Testis (tissue), 3 donors: Measurements from ENCODE around the gene IKZF5. TPM values are rescaled to one million over a fixed set of nuclear protein-coding genes. Genes with fewer than 3 reads are reported as not detected.

Source experiments
- DNase-seq: peaks from one replicate; pipeline ENCODE4 v3.0.0-alpha.2; 2019
- H3K27ac ChIP-seq, 2 donors: fragments of 200-600 bp; sonication (generic); one replicate each; pipeline ENCODE4 v1.5.1; 2019
- H3K27me3 ChIP-seq: fragments of 200-600 bp; sonication (generic); one replicate; pipeline ENCODE4 v1.5.1; 2019
- H3K36me3 ChIP-seq: fragments of 200-600 bp; sonication (generic); one replicate; pipeline ENCODE4 v1.5.1; 2017; ENCODE audit warnings: low read depth; ENCODE audit errors: missing control alignments
- H3K4me1 ChIP-seq: fragments of 200-600 bp; sonication (generic); one replicate; pipeline ENCODE4 v1.5.1; 2019
- H3K4me3 ChIP-seq, 2 donors: fragments of 200-600 bp; sonication (generic); one replicate each; pipeline ENCODE4 v1.5.1; 2017 to 2019
- H3K9me3 ChIP-seq: fragments of 200-600 bp; sonication (generic); one replicate; pipeline ENCODE4 v1.5.1; 2017
- POLR2A ChIP-seq: fragments of 450-650 bp; IDR thresholded peaks from one replicate; pipeline ENCODE4 v1.6.1; 2017; ENCODE audit warnings: antibody characterized with exemption, mild to moderate bottlenecking, moderate library complexity
- whole genome bisulfite sequencing, 2 donors: methylation state at CpG; one replicate each; pipeline ENCODE4 v1.1.5; 2018; 5-methylcytosine and 5-hydroxymethylcytosine counted together
- intact Hi-C: fragments of 100-400 bp; cut with DNase I; formaldehyde crosslinking; loops from one replicate; pipeline ENCODE4 v1.15.1; 2023; ENCODE audit warnings: low total_unique reads
- polyA plus RNA-seq: library from polyadenylated mRNA; stranded (reverse); fragments of 350-450 nt; fragmentation: Illumina TruSeq; extraction: RNeasy Lipid Tissue Mini Kit (QIAGEN cat#74804); gene quantifications from one replicate; pipeline ENCODE4 v1.2.3, GENCODE V29; 2014; ENCODE audit warnings: low read depth, low replicate concordance; ENCODE audit not compliant: insufficient read depth
- total RNA-seq, 2 donors: library from RNA; depleted of rRNA; stranded (reverse); fragments of >200 nt; gene quantifications; one replicate each; pipeline ENCODE4 v1.2.3, GENCODE V29; 2016
- TF ChIP-seq, protein P1 (sequence below), 3 experiments: fragments of 450-650 bp in 2 of 3; fragments of 200-600 bp in 1 of 3; sonication (generic) in 1 of 3; IDR thresholded peaks; one replicate each; pipeline ENCODE4 v1.5.1; 2016 to 2019; ENCODE audit warnings: antibody characterized with exemption in 3 of 3, mild to moderate bottlenecking in 2 of 3, moderate library complexity in 1 of 3

IKZF5 gene
- total and polyA plus RNA-seq, 3 donors from 2014 or later: 18.8 to 21.4 (median 21.4) TPM

DNA sequence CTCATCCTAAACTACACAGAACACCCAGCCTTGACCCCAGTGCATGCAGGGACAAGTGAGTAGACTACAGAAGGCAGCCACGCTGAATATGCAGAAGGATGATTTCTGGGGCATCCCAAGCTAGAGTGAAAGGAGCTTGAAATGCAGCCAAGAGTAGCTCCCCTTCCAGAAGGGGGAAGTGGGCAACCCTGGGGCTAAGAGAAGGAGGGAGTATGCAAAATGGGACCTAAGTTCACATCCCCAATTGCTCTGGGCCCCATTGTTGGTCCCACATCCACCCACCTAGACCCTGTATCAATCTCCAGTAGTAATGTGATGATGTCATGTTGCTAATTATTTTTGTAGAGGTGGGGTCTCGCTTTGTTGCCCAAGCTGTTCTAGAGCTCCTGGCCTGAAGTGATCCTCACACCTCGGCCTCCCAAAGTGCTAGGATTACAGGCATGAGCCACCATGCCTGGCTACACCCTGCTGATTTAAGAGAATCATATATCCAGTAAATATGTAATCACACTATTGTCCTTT, 34.0 kb downstream of the IKZF5 start:
- Histone ChIP-seq H3K4me3 (no peak overlapping the region), H3K4me1 (no peaks in the 10 kb centered on the region), H3K27me3 (no peaks in the 10 kb centered on the region), H3K9me3 (no peaks in the 10 kb centered on the region), H3K36me3 (no peaks in the 10 kb centered on the region), H3K27ac (no peak overlapping the region)
- no peak for DNase-seq
- TF ChIP-seq, protein P1, sequence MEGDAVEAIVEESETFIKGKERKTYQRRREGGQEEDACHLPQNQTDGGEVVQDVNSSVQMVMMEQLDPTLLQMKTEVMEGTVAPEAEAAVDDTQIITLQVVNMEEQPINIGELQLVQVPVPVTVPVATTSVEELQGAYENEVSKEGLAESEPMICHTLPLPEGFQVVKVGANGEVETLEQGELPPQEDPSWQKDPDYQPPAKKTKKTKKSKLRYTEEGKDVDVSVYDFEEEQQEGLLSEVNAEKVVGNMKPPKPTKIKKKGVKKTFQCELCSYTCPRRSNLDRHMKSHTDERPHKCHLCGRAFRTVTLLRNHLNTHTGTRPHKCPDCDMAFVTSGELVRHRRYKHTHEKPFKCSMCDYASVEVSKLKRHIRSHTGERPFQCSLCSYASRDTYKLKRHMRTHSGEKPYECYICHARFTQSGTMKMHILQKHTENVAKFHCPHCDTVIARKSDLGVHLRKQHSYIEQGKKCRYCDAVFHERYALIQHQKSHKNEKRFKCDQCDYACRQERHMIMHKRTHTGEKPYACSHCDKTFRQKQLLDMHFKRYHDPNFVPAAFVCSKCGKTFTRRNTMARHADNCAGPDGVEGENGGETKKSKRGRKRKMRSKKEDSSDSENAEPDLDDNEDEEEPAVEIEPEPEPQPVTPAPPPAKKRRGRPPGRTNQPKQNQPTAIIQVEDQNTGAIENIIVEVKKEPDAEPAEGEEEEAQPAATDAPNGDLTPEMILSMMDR (IDR thresholded peaks at IDR 0.05): no peak
- no peak for TF ChIP-seq POLR2A
- intact Hi-C loops: no loop called here
- WGBS, 2 donors: 67 to 82% methylated on average over 3 of the region's 3 CpGs

DNA sequence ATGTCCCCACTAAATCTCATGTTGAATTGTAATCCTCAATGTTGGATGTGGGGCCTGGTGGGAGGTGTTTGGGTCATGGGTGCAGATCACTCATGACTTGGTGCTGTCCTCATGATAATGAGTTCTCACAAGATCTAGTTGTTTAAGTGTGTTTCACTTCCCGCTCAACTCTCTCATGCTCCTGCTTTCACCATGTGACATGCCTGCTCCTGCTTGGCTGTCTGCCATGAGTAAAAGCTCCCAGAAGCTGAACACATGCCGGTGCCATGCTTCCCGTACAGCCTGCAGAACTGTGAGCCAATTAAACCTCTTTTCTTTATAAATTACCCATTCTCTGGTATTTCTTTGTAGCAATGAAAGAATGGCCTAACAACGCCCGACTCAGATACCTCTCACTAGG, 34.6 kb downstream of the IKZF5 start:
- no peak for DNase-seq
- no peak for TF ChIP-seq POLR2A
- no peaks in the 10 kb centered on the region for H3K27me3 ChIP-seq
- no peaks in the 10 kb centered on the region for H3K4me1 ChIP-seq
- H3K4me3 ChIP-seq: no peak overlapping the region
- 77 to 83% methylated on average over 5 of the region's 5 CpGs for WGBS, 2 donors
- no peaks in the 10 kb centered on the region for H3K9me3 ChIP-seq
- no peaks in the 10 kb centered on the region for H3K36me3 ChIP-seq
- intact Hi-C loops: no loop called here
- no peak overlapping the region for H3K27ac ChIP-seq

- no peak for DNase-seq
- intact Hi-C loops: no loop called here
- no peaks in the 10 kb centered on the region for H3K36me3 ChIP-seq
- no peak overlapping the region for H3K27ac ChIP-seq
- TF ChIP-seq, protein P1 (IDR thresholded peaks at IDR 0.05): no peak
- no peak for TF ChIP-seq POLR2A
- no peaks in the 10 kb centered on the region for H3K4me1 ChIP-seq
- WGBS, 2 donors: 75 to 83% methylated on average over 3 of the region's 3 CpGs
- no peaks in the 10 kb centered on the region for H3K27me3 ChIP-seq
- H3K9me3 ChIP-seq: no peaks in the 10 kb centered on the region
- no peak overlapping the region for H3K4me3 ChIP-seq
Observed at GRCh38 chr10:122968698-122969097, 39.9 kb downstream of the IKZF5 start.

DNA sequence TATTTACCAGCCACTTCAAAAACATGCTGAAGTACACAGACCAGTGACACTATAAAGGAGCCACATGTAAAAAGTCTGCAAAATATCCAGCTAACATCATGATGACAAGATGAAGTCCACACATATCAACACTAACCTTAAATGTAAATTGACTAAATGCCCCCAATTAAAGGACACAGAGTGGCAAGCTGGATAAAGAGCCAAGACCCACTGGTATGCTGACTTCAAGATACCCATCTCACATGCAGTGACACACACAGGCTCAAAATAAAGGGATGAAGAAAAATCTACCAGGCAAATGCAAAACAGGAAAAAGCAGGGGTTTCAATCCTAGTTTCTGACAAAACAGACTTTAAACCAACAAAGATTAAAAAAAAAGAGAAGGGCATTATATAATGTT, 41.7 kb downstream of the IKZF5 start:
- Histone ChIP-seq H3K4me1 (no peaks in the 10 kb centered on the region), H3K4me3 (no peak overlapping the region), H3K9me3 (no peaks in the 10 kb centered on the region), H3K36me3 (no peaks in the 10 kb centered on the region), H3K27me3 (no peaks in the 10 kb centered on the region), H3K27ac (no peak overlapping the region)
- TF ChIP-seq, protein P1 (IDR thresholded peaks at IDR 0.05): no peak
- TF ChIP-seq POLR2A: no peak
- no peak for DNase-seq
- intact Hi-C loops: no loop called here

GRCh38 chr10:122962405-122962804, 46.2 kb downstream of the IKZF5 start:
- Histone ChIP-seq H3K27ac (no peak overlapping the region), H3K36me3 (no peaks in the 10 kb centered on the region), H3K27me3 (no peaks in the 10 kb centered on the region), H3K4me3 (no peak overlapping the region), H3K9me3 (no peaks in the 10 kb centered on the region), H3K4me1 (no peaks in the 10 kb centered on the region)
- intact Hi-C loops: no loop called here
- TF ChIP-seq, protein P1 (IDR thresholded peaks at IDR 0.05): no peak
- no peak for TF ChIP-seq POLR2A
- DNase-seq: no peak
- WGBS, 2 donors: 69% methylated on average over 3 of the region's 3 CpGs
